ENCODE data around the gene ATM.
"Not testable (repeated sequence)": the region's sequence is repeated elsewhere in the genome, so short reads cannot be mapped to it uniquely, and the experiment has no call there.

The ATM gene

GRCh38 chr11:108393046-108393445 is 170.2 kb downstream of the ATM start:
- no peak for TF ChIP-seq CTCF (conservative IDR thresholded peaks at IDR 0.05; ENCODE audit: low read depth, low read length)
- H3K4me3 ChIP-seq (ENCODE audit: low read length): no peak overlapping the region
- DNase-seq (ENCODE audit: low read depth): no peak

- H3K4me3 ChIP-seq (ENCODE audit: low read length): no peak overlapping the region
- DNase-seq (ENCODE audit: low read depth): no peak
- TF ChIP-seq CTCF (conservative IDR thresholded peaks at IDR 0.05; ENCODE audit: low read depth, low read length): no peak
These were observed 171.9 kb downstream of the ATM start for GRCh38 chr11:108394744-108395284.

- DNase-seq (ENCODE audit: low read depth); H3K4me3 ChIP-seq (ENCODE audit: low read length): not testable (repeated sequence)
These were observed 173.8 kb downstream of the ATM start for GRCh38 chr11:108396672-108397071.

GRCh38 chr11:108398439-108398838 is 175.6 kb downstream of the ATM start:
- TF ChIP-seq CTCF (conservative IDR thresholded peaks at IDR 0.05; ENCODE audit: low read depth, low read length): no peak
- no peak overlapping the region for H3K4me3 ChIP-seq (ENCODE audit: low read length)
- no peak for DNase-seq (ENCODE audit: low read depth)

- DNase-seq (ENCODE audit: low read depth): no peak
- H3K4me3 ChIP-seq (ENCODE audit: low read length): no peak overlapping the region
These were observed 179.4 kb downstream of the ATM start for GRCh38 chr11:108402241-108402640.

GRCh38 chr11:108403052-108403451 is 180.2 kb downstream of the ATM start:
- DNase-seq (ENCODE audit: low read depth): no peak
- no peak for TF ChIP-seq CTCF (conservative IDR thresholded peaks at IDR 0.05; ENCODE audit: low read depth, low read length)
- H3K4me3 ChIP-seq (ENCODE audit: low read length): no peak overlapping the region

More at GRCh38 chr11:108402241-108402640, 179.4 kb downstream of the ATM start:
- TF ChIP-seq CTCF (conservative IDR thresholded peaks at IDR 0.05; ENCODE audit: low read depth, low read length): no peak

- no peak for TF ChIP-seq CTCF (conservative IDR thresholded peaks at IDR 0.05; ENCODE audit: low read depth, low read length)
- no peak overlapping the region for H3K4me3 ChIP-seq (ENCODE audit: low read length)
- DNase-seq (ENCODE audit: low read depth): no peak
These were observed 182.8 kb downstream of the ATM start for GRCh38 chr11:108405706-108406105.

GRCh38 chr11:108414958-108415357 is 192.1 kb downstream of the ATM start:
- no peak for DNase-seq (ENCODE audit: low read depth)

More at GRCh38 chr11:108414958-108415357, 192.1 kb downstream of the ATM start:
- TF ChIP-seq CTCF (conservative IDR thresholded peaks at IDR 0.05; ENCODE audit: low read depth, low read length): no peak
- H3K4me3 ChIP-seq (ENCODE audit: low read length): no peak overlapping the region
